ENCODE data around the gene FERMT2. TPM values are rescaled to one million over a fixed set of nuclear protein-coding genes. Genes with fewer than 3 reads are reported as not detected.

FERMT2 gene
- total and polyA plus RNA-seq, 3 donors from 2014 or later: 36.8 to 45.7 (median 37.6) TPM

- Histone ChIP-seq H3K27ac (peak overlapping the region; percentile 42 to 69), H3K27me3 (no peaks in the 10 kb centered on the region), H3K36me3 (ENCODE audit: low read depth, missing control alignments) (no peaks in the 10 kb centered on the region), H3K4me1 (peaks cover 4% of the 10 kb centered on the region), H3K4me3 (no peak overlapping the region), H3K9me3 (no peaks in the 10 kb centered on the region)
- 29 to 30% methylated on average over 6 of the region's 6 CpGs for WGBS, 2 donors
- no peak for DNase-seq
- TF ChIP-seq CTCF (IDR thresholded peaks at IDR 0.05): no peak
- no peak for TF ChIP-seq POLR2A (IDR thresholded peaks at IDR 0.05)
- intact Hi-C loops (cut with DNase I; ENCODE audit: low total_unique reads): no loop called here
These were observed 106.4 kb downstream of the FERMT2 start for GRCh38 chr14:52844262-52845060.

GRCh38 chr14:52840877-52841276, 110.0 kb downstream of the FERMT2 start:
- Histone ChIP-seq H3K27ac (no peak overlapping the region), H3K36me3 (ENCODE audit: low read depth, missing control alignments) (no peaks in the 10 kb centered on the region), H3K4me3 (no peak overlapping the region), H3K27me3 (no peaks in the 10 kb centered on the region), H3K9me3 (no peaks in the 10 kb centered on the region), H3K4me1 (peaks cover 4% of the 10 kb centered on the region)
- intact Hi-C loops (cut with DNase I; ENCODE audit: low total_unique reads): no loop called here
- 70 to 74% methylated on average over 3 of the region's 3 CpGs for WGBS, 2 donors
- DNase-seq: peak; percentile 18
- TF ChIP-seq CTCF (IDR thresholded peaks at IDR 0.05) (no peak), POLR2A (IDR thresholded peaks at IDR 0.05) (no peak)

GRCh38 chr14:52837451-52837850, 113.4 kb downstream of the FERMT2 start:
- 67 to 77% methylated on average over 7 of the region's 7 CpGs for WGBS, 2 donors
- Histone ChIP-seq H3K4me1 (no peaks in the 10 kb centered on the region), H3K27me3 (no peaks in the 10 kb centered on the region), H3K27ac (no peak overlapping the region), H3K4me3 (no peak overlapping the region), H3K9me3 (no peaks in the 10 kb centered on the region), H3K36me3 (ENCODE audit: low read depth, missing control alignments) (no peaks in the 10 kb centered on the region)
- intact Hi-C loops (cut with DNase I; ENCODE audit: low total_unique reads): no loop called here
- TF ChIP-seq CTCF (IDR thresholded peaks at IDR 0.05) (no peak), POLR2A (IDR thresholded peaks at IDR 0.05) (no peak)
- DNase-seq: no peak

GRCh38 chr14:52836063-52836462, 114.8 kb downstream of the FERMT2 start:
- Histone ChIP-seq H3K36me3 (ENCODE audit: low read depth, missing control alignments) (no peaks in the 10 kb centered on the region), H3K4me3 (no peak overlapping the region), H3K9me3 (no peaks in the 10 kb centered on the region), H3K27me3 (no peaks in the 10 kb centered on the region), H3K27ac (no peak overlapping the region), H3K4me1 (no peaks in the 10 kb centered on the region)
- TF ChIP-seq CTCF (IDR thresholded peaks at IDR 0.05) (no peak), POLR2A (IDR thresholded peaks at IDR 0.05) (no peak)
- intact Hi-C loops (cut with DNase I; ENCODE audit: low total_unique reads): no loop called here
- no peak for DNase-seq
- WGBS, 2 donors: 68 to 91% methylated on average over 9 of the region's 9 CpGs

All from testis (tissue), 3 donors.